Measurements from ENCODE around the gene SNAP91. TPM values are rescaled to one million over a fixed set of nuclear protein-coding genes. Genes with fewer than 3 reads are reported as not detected.

SNAP91 gene
- total and polyA plus RNA-seq, 2 of the 8 experiments (the other 6 are each of a cell fraction or from before 2014, with no cell fraction given): 1.3 to 1.5 TPM

- Histone ChIP-seq H2AK5ac (ENCODE audit: low read depth, low read length) (no peak overlapping the region), H3K4me3 (ENCODE audit: extremely low read depth in 1 of 4, insufficient read depth in 2 of 4, low read depth in 3 of 4, low read length in 4 of 4) (peak overlapping the region; percentile 47 to 84 (median 78)), H3K23ac (ENCODE audit: insufficient read length) (no peak overlapping the region), H3K9ac (replicated peaks in 1 of 4; ENCODE audit: extremely low read depth in 1 of 4, low read depth in 3 of 4, low read length in 3 of 4) (no peak overlapping the region), H4K20me1 (replicated peaks in 1 of 2; ENCODE audit: control insufficient read depth in 1 of 2, insufficient read depth in 2 of 2, low read length in 2 of 2) (no peaks in the 10 kb centered on the region), H3K36me3 (ENCODE audit: control insufficient read depth in 2 of 4, insufficient read depth in 4 of 4, low read length in 3 of 4) (no peaks in the 10 kb centered on the region), H2BK5ac (ENCODE audit: low read depth, low read length) (no peak overlapping the region), H3K79me2 (ENCODE audit: control insufficient read depth in 1 of 2, insufficient read depth in 2 of 2, low read length in 2 of 2) (no peaks in the 10 kb centered on the region), H3K18ac (ENCODE audit: extremely low read depth, low read length) (no peak overlapping the region; the same call in 1 of the 2 replicates), H3K9me3 (ENCODE audit: insufficient read depth in 2 of 2, low read depth in 1 of 2, low read length in 1 of 2) (no peaks in the 10 kb centered on the region), H4K8ac (ENCODE audit: extremely low read depth, insufficient read depth, low read length) (peak overlapping the region; percentile 71), H3K79me1 (ENCODE audit: low read depth, low read length) (no peaks in the 10 kb centered on the region), H3K4me2 (ENCODE audit: insufficient read depth in 1 of 2, low read depth in 2 of 2, low read length in 2 of 2) (peak overlapping the region; percentile 57 to 94), H3K14ac (ENCODE audit: insufficient read length) (no peak overlapping the region), H3K56ac (replicated peaks; ENCODE audit: insufficient read length, low read depth, low read length) (no peak overlapping the region), H2BK120ac (replicated peaks; ENCODE audit: low read depth, low read length) (no peak overlapping the region), H2AFZ (ENCODE audit: low read length) (peak overlapping the region; percentile 86; the same call in 1 of the 2 replicates), H3K4ac (replicated peaks; ENCODE audit: insufficient read length, low read depth, low read length) (no peak overlapping the region), H4K91ac (replicated peaks; ENCODE audit: insufficient read length, low read length) (no peak overlapping the region), H3K27me3 (replicated peaks in 1 of 4; ENCODE audit: control insufficient read depth in 3 of 4, extremely low read depth in 1 of 4, insufficient read depth in 3 of 4, low read length in 3 of 4) (peaks cover 7 to 34% (median 25%) of the 10 kb centered on the region in 4 experiments), H2BK12ac (ENCODE audit: low read depth, low read length) (no peak overlapping the region), H3K27ac (ENCODE audit: low read depth, low read length) (no peak overlapping the region), H3K23me2 (ENCODE audit: low read depth, low read length) (peaks cover 14% of the 10 kb centered on the region; the same call in 1 of the 2 replicates), H2BK15ac (ENCODE audit: low read length) (no peak overlapping the region), H3K4me1 (replicated peaks in 1 of 4; ENCODE audit: control insufficient read depth in 3 of 4, insufficient read depth in 4 of 4, low read length in 3 of 4) (peaks cover 0 to 2% (median under 1%) of the 10 kb centered on the region in 4 experiments; a peak in 1 of 7 replicates), H2BK20ac (ENCODE audit: low read length) (no peak overlapping the region), H4K5ac (ENCODE audit: insufficient read length, low read depth, low read length) (no peak overlapping the region)
- POLR2A ChIA-PET (ENCODE audit: partially characterized antibody): interaction anchor here (1.2 kb wide), 1 partner anchor 145 kb away, joined by 3 read pairs; the partner anchor contains the start of gene RIPPLY2
- WGBS, 2 experiments (ENCODE audit: extremely low coverage in 1 of 2, insufficient coverage in 1 of 2, insufficient read length in 1 of 2, insufficient replicate concordance in 2 of 2, low coverage in 1 of 2, low lambda C conversion rate in 2 of 2, missing lambda C conversion rate in 1 of 2): 4% methylated on average over 31 of the region's 53 CpGs; no CpG with 5 or more reads in 1 of the 2 experiments
- TF ChIP-seq KDM4A (IDR thresholded peaks at IDR 0.05; ENCODE audit: low read depth, low read length, severe bottlenecking) (peak; percentile 79), SUZ12 (IDR thresholded peaks at IDR 0.05; ENCODE audit: low read length) (peak; percentile 78; the same call in 1 of the 2 replicates), SP4 (IDR thresholded peaks at IDR 0.05; ENCODE audit: low read length) (no peak), ASH2L (IDR thresholded peaks at IDR 0.05; ENCODE audit: low read length) (peak; percentile 51), RAD21 (IDR thresholded peaks at IDR 0.05 in 1 of 2, conservative IDR thresholded peaks at IDR 0.05 in 1 of 2; ENCODE audit: low read depth in 2 of 2, low read length in 2 of 2) (peak in 1 of 2 experiments; percentile 11; a peak in 1 of 4 replicates), CTBP2 (IDR thresholded peaks at IDR 0.05; ENCODE audit: borderline replicate concordance, insufficient read depth, insufficient read length, low read length) (peak; percentile 88), MAX (IDR thresholded peaks at IDR 0.05) (no peak), YY1 (IDR thresholded peaks at IDR 0.05; ENCODE audit: low read depth, low read length) (no peak), POLR2A (IDR thresholded peaks at IDR 0.05; ENCODE audit: control extremely low read depth in 1 of 2, low read depth in 2 of 2, low read length in 2 of 2) (no peak), SIRT6 (IDR thresholded peaks at IDR 0.05; ENCODE audit: low read length) (no peak), TEAD4 (IDR thresholded peaks at IDR 0.05; ENCODE audit: low read depth, low read length) (no peak), EZH2 (IDR thresholded peaks at IDR 0.05; ENCODE audit: low read depth, low read length, severe bottlenecking) (peak; percentile 70)
- CTCF ChIA-PET (ENCODE audit: partially characterized antibody): interaction anchor here (0.6 to 2.0 kb wide), 3 partner anchors 14 to 1066 kb away, joined by 3 to 10 read pairs (median 4); no protein-coding TSS in a partner anchor
- DNase-seq (ENCODE audit: low read depth in 1 of 2, low spot score in 2 of 2) (peak; percentile 9 to 67), FAIRE-seq (no peak)
Measured at GRCh38 chr6:83707829-83708545, 914 bp downstream of the SNAP91 start.
